Measurements from ENCODE around the gene HIP1.
"Not testable (repeated sequence)": the region's sequence is repeated elsewhere in the genome, so short reads cannot be mapped to it uniquely, and the experiment has no call there.

DNA sequence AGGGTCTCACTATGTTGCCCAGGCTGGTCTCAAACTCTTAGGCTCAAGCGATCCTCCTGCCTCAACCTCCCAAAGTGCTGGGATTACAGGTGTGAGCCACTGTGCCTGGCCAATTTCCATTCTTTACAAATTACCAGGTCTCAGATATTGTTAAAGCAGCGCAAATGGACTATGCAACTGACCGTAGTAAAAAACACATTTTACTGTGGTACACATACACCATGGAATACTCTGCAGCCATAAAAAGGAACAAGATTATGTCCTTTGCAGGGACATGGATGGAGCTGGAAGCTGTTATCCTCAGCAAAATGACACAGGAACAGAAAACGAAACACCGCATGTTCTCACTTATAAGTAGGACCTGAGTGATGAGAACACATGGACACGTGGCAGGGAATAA, 106.2 kb downstream of the HIP1 start:
- TF ChIP-seq, protein P1, sequence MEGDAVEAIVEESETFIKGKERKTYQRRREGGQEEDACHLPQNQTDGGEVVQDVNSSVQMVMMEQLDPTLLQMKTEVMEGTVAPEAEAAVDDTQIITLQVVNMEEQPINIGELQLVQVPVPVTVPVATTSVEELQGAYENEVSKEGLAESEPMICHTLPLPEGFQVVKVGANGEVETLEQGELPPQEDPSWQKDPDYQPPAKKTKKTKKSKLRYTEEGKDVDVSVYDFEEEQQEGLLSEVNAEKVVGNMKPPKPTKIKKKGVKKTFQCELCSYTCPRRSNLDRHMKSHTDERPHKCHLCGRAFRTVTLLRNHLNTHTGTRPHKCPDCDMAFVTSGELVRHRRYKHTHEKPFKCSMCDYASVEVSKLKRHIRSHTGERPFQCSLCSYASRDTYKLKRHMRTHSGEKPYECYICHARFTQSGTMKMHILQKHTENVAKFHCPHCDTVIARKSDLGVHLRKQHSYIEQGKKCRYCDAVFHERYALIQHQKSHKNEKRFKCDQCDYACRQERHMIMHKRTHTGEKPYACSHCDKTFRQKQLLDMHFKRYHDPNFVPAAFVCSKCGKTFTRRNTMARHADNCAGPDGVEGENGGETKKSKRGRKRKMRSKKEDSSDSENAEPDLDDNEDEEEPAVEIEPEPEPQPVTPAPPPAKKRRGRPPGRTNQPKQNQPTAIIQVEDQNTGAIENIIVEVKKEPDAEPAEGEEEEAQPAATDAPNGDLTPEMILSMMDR (conservative IDR thresholded peaks at IDR 0.05; ENCODE audit: low read depth, low read length): not testable (repeated sequence)
- TF ChIP-seq POLR2A (IDR thresholded peaks at IDR 0.05; ENCODE audit: low read depth, low read length); MAZ (IDR thresholded peaks at IDR 0.05; ENCODE audit: borderline replicate concordance, low read depth, low read length); RFX5 (IDR thresholded peaks at IDR 0.05; ENCODE audit: low read depth, low read length); CEBPB (IDR thresholded peaks at IDR 0.05; ENCODE audit: low read depth, low read length); MAFK (IDR thresholded peaks at IDR 0.05; ENCODE audit: low read depth, low read length); NFE2L2 (IDR thresholded peaks at IDR 0.05; ENCODE audit: low read depth, low read length); FOS (IDR thresholded peaks at IDR 0.05; ENCODE audit: low read depth, low read length); RAD21 (IDR thresholded peaks at IDR 0.05; ENCODE audit: low read length); RCOR1 (IDR thresholded peaks at IDR 0.05; ENCODE audit: insufficient replicate concordance, low read length): not testable (repeated sequence)
- TF ChIP-seq, protein P2, sequence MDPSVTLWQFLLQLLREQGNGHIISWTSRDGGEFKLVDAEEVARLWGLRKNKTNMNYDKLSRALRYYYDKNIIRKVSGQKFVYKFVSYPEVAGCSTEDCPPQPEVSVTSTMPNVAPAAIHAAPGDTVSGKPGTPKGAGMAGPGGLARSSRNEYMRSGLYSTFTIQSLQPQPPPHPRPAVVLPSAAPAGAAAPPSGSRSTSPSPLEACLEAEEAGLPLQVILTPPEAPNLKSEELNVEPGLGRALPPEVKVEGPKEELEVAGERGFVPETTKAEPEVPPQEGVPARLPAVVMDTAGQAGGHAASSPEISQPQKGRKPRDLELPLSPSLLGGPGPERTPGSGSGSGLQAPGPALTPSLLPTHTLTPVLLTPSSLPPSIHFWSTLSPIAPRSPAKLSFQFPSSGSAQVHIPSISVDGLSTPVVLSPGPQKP (IDR thresholded peaks at IDR 0.05; ENCODE audit: borderline replicate concordance, low read depth, low read length): not testable (repeated sequence)
- TF ChIP-seq, protein P3, sequence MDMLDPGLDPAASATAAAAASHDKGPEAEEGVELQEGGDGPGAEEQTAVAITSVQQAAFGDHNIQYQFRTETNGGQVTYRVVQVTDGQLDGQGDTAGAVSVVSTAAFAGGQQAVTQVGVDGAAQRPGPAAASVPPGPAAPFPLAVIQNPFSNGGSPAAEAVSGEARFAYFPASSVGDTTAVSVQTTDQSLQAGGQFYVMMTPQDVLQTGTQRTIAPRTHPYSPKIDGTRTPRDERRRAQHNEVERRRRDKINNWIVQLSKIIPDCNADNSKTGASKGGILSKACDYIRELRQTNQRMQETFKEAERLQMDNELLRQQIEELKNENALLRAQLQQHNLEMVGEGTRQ (IDR thresholded peaks at IDR 0.05; ENCODE audit: low read depth, low read length): not testable (repeated sequence)
